WTC11 (cell line): ENCODE measurements around the gene IRF4. TPM values are rescaled to one million over a fixed set of nuclear protein-coding genes. Genes with fewer than 3 reads are reported as not detected.

Source experiments
- ATAC-seq: fragments of 200-7000 bp; cut with Tn5 transposase; 2 replicates; pipeline ENCODE4 v1.10.0; 2021; ENCODE audit warnings: mild to moderate bottlenecking, moderate library complexity
- CTCF ChIA-PET: fragments of 300-600 bp; sonication (Branson Sonifier 250); formaldehyde crosslinking; loops from one replicate; lab custom pipeline; 2021; ENCODE audit warnings: antibody characterized with exemption; lab: Charles Lee
- POLR2A ChIA-PET: fragments of 350-600 bp; sonication (Branson Sonifier 250); formaldehyde crosslinking; loops from one replicate; lab custom pipeline; 2021; ENCODE audit warnings: antibody characterized with exemption; lab: Charles Lee
- DNase-seq: peaks from one replicate; pipeline ENCODE4 v3.0.0; 2021; ENCODE audit warnings: low spot score
- H3K27ac Mint-ChIP-seq: 2 replicates; pipeline ENCODE4 v1.8.0; 2021; ENCODE audit warnings: mixed read lengths
- H3K27me3 Mint-ChIP-seq: 2 replicates; pipeline ENCODE4 v1.8.0; 2021; ENCODE audit warnings: low read depth, mild to moderate bottlenecking, moderate library complexity, mixed read lengths
- H3K36me3 Mint-ChIP-seq: 2 replicates; pipeline ENCODE4 v1.8.0; 2021; ENCODE audit warnings: mixed read lengths
- H3K4me1 Mint-ChIP-seq: 2 replicates; pipeline ENCODE4 v1.8.0; 2022; ENCODE audit warnings: mixed read lengths
- H3K4me3 Mint-ChIP-seq: 2 replicates; pipeline ENCODE4 v1.8.0; 2021; ENCODE audit warnings: mild to moderate bottlenecking, moderate library complexity, mixed read lengths
- H3K9me3 Mint-ChIP-seq: 2 replicates; pipeline ENCODE4 v1.8.0; 2021; ENCODE audit warnings: mixed read lengths
- ARID4B ChIP-seq: sonication (generic); formaldehyde crosslinking; IDR thresholded peaks from 2 replicates; pipeline ENCODE4 v1.8.0; 2023; ENCODE audit warnings: missing genetic modification reagents, mild to moderate bottlenecking, borderline replicate concordance
- FOXJ3 ChIP-seq: sonication (generic); formaldehyde crosslinking; IDR thresholded peaks from 2 replicates; pipeline ENCODE4 v1.9.0; 2021; ENCODE audit warnings: missing genetic modification reagents, mild to moderate bottlenecking, borderline replicate concordance
- FOXK1 ChIP-seq: sonication (generic); formaldehyde crosslinking; IDR thresholded peaks from 2 replicates; pipeline ENCODE4 v1.8.0; 2022; ENCODE audit warnings: mild to moderate bottlenecking, moderate library complexity, missing genetic modification reagents
- FOXP1 ChIP-seq: sonication (generic); formaldehyde crosslinking; IDR thresholded peaks from 2 replicates; pipeline ENCODE4 v1.8.0; 2022; ENCODE audit warnings: missing genetic modification reagents, mild to moderate bottlenecking, moderate library complexity, borderline replicate concordance
- GABPB1 ChIP-seq: sonication (generic); formaldehyde crosslinking; IDR thresholded peaks from 2 replicates; pipeline ENCODE4 v1.8.1; 2023; ENCODE audit warnings: mild to moderate bottlenecking, missing genetic modification reagents
- GRHL2 ChIP-seq: fragments of 250-450 bp; sonication (Bioruptor Pico); IDR thresholded peaks from 2 replicates; pipeline ENCODE4 v1.8.0; 2022; ENCODE audit warnings: mild to moderate bottlenecking, moderate library complexity; ENCODE audit not compliant: insufficient replicate concordance, severe bottlenecking
- HMGXB4 ChIP-seq: sonication (generic); formaldehyde crosslinking; IDR thresholded peaks from 2 replicates; pipeline ENCODE4 v1.8.1; 2023; ENCODE audit warnings: mild to moderate bottlenecking, moderate library complexity, missing genetic modification reagents
- NFATC4 ChIP-seq: fragments of 250-450 bp; sonication (Bioruptor Pico); IDR thresholded peaks from 2 replicates; pipeline ENCODE4 v1.9.0; 2021; ENCODE audit warnings: mild to moderate bottlenecking
- OVOL2 ChIP-seq: fragments of 250-450 bp; sonication (Bioruptor Pico); IDR thresholded peaks from 2 replicates; pipeline ENCODE4 v1.9.0; 2021; ENCODE audit warnings: mild to moderate bottlenecking, borderline replicate concordance
- PREB ChIP-seq: sonication (generic); formaldehyde crosslinking; IDR thresholded peaks from 2 replicates; pipeline ENCODE4 v1.8.1; 2022; ENCODE audit warnings: mild to moderate bottlenecking, missing genetic modification reagents, moderate library complexity, borderline replicate concordance
- ZBTB21 ChIP-seq: sonication (generic); formaldehyde crosslinking; IDR thresholded peaks from 2 replicates; pipeline ENCODE4 v1.8.1; 2023; ENCODE audit warnings: mild to moderate bottlenecking, missing genetic modification reagents, borderline replicate concordance
- ZNF121 ChIP-seq: sonication (generic); formaldehyde crosslinking; IDR thresholded peaks from 2 replicates; pipeline ENCODE4 v1.8.0; 2023; ENCODE audit warnings: missing genetic modification reagents
- ZNF138 ChIP-seq: sonication (generic); formaldehyde crosslinking; conservative IDR thresholded peaks from 2 replicates; pipeline ENCODE4 v1.8.1; 2022; ENCODE audit warnings: mild to moderate bottlenecking, moderate library complexity, missing genetic modification reagents
- ZNF263 ChIP-seq: sonication (generic); formaldehyde crosslinking; IDR thresholded peaks from 2 replicates; pipeline ENCODE4 v1.8.1; 2022; ENCODE audit warnings: low read depth, mild to moderate bottlenecking, moderate library complexity, missing genetic modification reagents
- ZNF423 ChIP-seq: fragments of 250-450 bp; sonication (Bioruptor Pico); IDR thresholded peaks from 2 replicates; pipeline ENCODE4 v2.1.2; 2022; ENCODE audit warnings: mild to moderate bottlenecking, moderate library complexity
- ZNF532 ChIP-seq: fragments of 250-450 bp; sonication (Bioruptor Pico); IDR thresholded peaks from 2 replicates; pipeline ENCODE4 v1.9.0; 2021; ENCODE audit warnings: mild to moderate bottlenecking, borderline replicate concordance
- total RNA-seq: library from RNA; stranded (reverse); gene quantifications from 3 replicates; pipeline ENCODE4 v1.2.3, GENCODE V29; 2021
- TF ChIP-seq, protein P1 (sequence below): fragments of 200-600 bp; IDR thresholded peaks from 2 replicates; pipeline ENCODE4 v1.8.0; 2022; ENCODE audit warnings: antibody characterized with exemption

IRF4 gene
- total RNA-seq, 1 experiment from 2014 or later: 1.6 TPM

GRCh38 chr6:400815-401214 lies 9.3 kb downstream of the IRF4 start:
- no peak for DNase-seq
- Mint-ChIP-seq H3K9me3 (no peaks in the 10 kb centered on the region), H3K27me3 (peaks cover 5% of the 10 kb centered on the region), H3K36me3 (no peaks in the 10 kb centered on the region), H3K4me1 (no peaks in the 10 kb centered on the region), H3K27ac (no peak overlapping the region), H3K4me3 (no peak overlapping the region)
- no peak for ATAC-seq
- ChIA-PET POLR2A (no interaction called here), CTCF (no interaction called here)
- TF ChIP-seq ZBTB21: no peak
- TF ChIP-seq, protein P1, sequence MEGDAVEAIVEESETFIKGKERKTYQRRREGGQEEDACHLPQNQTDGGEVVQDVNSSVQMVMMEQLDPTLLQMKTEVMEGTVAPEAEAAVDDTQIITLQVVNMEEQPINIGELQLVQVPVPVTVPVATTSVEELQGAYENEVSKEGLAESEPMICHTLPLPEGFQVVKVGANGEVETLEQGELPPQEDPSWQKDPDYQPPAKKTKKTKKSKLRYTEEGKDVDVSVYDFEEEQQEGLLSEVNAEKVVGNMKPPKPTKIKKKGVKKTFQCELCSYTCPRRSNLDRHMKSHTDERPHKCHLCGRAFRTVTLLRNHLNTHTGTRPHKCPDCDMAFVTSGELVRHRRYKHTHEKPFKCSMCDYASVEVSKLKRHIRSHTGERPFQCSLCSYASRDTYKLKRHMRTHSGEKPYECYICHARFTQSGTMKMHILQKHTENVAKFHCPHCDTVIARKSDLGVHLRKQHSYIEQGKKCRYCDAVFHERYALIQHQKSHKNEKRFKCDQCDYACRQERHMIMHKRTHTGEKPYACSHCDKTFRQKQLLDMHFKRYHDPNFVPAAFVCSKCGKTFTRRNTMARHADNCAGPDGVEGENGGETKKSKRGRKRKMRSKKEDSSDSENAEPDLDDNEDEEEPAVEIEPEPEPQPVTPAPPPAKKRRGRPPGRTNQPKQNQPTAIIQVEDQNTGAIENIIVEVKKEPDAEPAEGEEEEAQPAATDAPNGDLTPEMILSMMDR: no peak
- no peak for TF ChIP-seq ZNF423 (CRISPR knock-in tag)
- no peak for TF ChIP-seq ZNF138 (CRISPR knock-in tag)
- no peak for TF ChIP-seq ZNF532 (CRISPR knock-in tag)
- TF ChIP-seq, all 79 proteins: peak for 0

GRCh38 chr6:401239-401993 lies 9.9 kb downstream of the IRF4 start:
- POLR2A ChIA-PET: no interaction called here
- DNase-seq (no peak), ATAC-seq (no peak)
- H3K4me3 Mint-ChIP-seq: no peak overlapping the region
- no peaks in the 10 kb centered on the region for H3K4me1 Mint-ChIP-seq
- CTCF ChIA-PET: no interaction called here
- TF ChIP-seq FOXP1 (CRISPR knock-in tag): no peak
- H3K36me3 Mint-ChIP-seq: no peaks in the 10 kb centered on the region
- H3K27ac Mint-ChIP-seq: no peak overlapping the region
- H3K9me3 Mint-ChIP-seq: no peaks in the 10 kb centered on the region
- no peaks in the 10 kb centered on the region for H3K27me3 Mint-ChIP-seq

- H3K27me3 Mint-ChIP-seq: no peaks in the 10 kb centered on the region
- ATAC-seq: no peak
- CTCF ChIA-PET: no interaction called here
- no peak for TF ChIP-seq FOXJ3 (CRISPR knock-in tag)
- no peak for TF ChIP-seq PREB (CRISPR knock-in tag)
- no peak for TF ChIP-seq HMGXB4 (CRISPR knock-in tag)
- TF ChIP-seq FOXK1 (CRISPR knock-in tag): no peak
- TF ChIP-seq ZNF263 (CRISPR knock-in tag): no peak
- TF ChIP-seq GABPB1 (CRISPR knock-in tag): no peak
- no peak for TF ChIP-seq GRHL2 (CRISPR knock-in tag)
- TF ChIP-seq NFATC4 (CRISPR knock-in tag): no peak
- TF ChIP-seq OVOL2 (CRISPR knock-in tag): no peak
- no peak for TF ChIP-seq ZNF121 (CRISPR knock-in tag)
- no peak for TF ChIP-seq ARID4B (CRISPR knock-in tag)
Observed at GRCh38 chr6:401994-402640, 10.6 kb downstream of the IRF4 start.

More at GRCh38 chr6:401994-402640, 10.6 kb downstream of the IRF4 start:
- Mint-ChIP-seq H3K36me3 (no peaks in the 10 kb centered on the region), H3K27ac (no peak overlapping the region), H3K4me1 (no peaks in the 10 kb centered on the region), H3K9me3 (no peaks in the 10 kb centered on the region), H3K4me3 (no peak overlapping the region)
- POLR2A ChIA-PET: no interaction called here
- no peak for DNase-seq
